ENCODE measurements around the gene NRL. TPM values are rescaled to one million over a fixed set of nuclear protein-coding genes. Genes with fewer than 3 reads are reported as not detected.
"Not testable (repeated sequence)": the region's sequence is repeated elsewhere in the genome, so short reads cannot be mapped to it uniquely, and the experiment has no call there.

NRL gene
- total and polyA plus RNA-seq, 2 donors (not counting 1 experiment from before 2014, with no cell fraction given), result 0.45 to 0.99 TPM

DNA sequence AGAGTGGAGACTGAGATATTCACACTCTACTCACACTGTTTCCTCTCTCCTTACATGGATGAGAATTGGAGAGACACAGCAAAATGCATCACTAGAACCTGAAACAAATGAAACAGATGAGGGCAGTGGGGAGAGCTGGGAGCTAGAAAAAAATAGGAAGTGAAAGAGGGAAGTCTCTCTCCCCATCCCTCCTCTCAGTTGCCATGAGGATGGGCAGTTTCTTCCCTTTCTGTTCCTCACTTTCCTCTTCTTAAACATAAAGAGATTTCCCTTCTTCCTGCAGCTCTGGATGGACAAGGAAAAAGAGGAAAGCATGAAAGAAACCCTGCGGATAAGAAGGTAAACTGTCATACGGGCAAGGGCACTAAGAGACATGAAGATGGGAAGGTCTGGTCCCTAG, 65.7 kb downstream of the NRL start:
- not testable (repeated sequence) for H3K4me1 ChIP-seq (ENCODE audit: control insufficient read depth, extremely low read depth, insufficient read depth, low read length); H3K27ac ChIP-seq (ENCODE audit: insufficient read depth, low read length); H4K20me1 ChIP-seq (ENCODE audit: control insufficient read depth, extremely low read depth, insufficient read depth, low read length); DNase-seq (ENCODE audit: low read depth in 2 of 2); H2AFZ ChIP-seq (ENCODE audit: low read length); H3K4me3 ChIP-seq (replicated peaks in 1 of 4; ENCODE audit: control extremely low read depth in 1 of 4, insufficient read depth in 1 of 4, low read depth in 3 of 4, low read length in 4 of 4); H3K79me2 ChIP-seq (ENCODE audit: control insufficient read depth, insufficient read depth, low read length); H3K9ac ChIP-seq (ENCODE audit: insufficient read depth, low read length); H3K36me3 ChIP-seq (ENCODE audit: control insufficient read depth, insufficient read depth, low read length); H3K9me3 ChIP-seq (ENCODE audit: control insufficient read depth, insufficient read depth, low read depth, low read length); H3K4me2 ChIP-seq (ENCODE audit: extremely low read depth, insufficient read depth, low read length)
- peaks cover 19% of the 10 kb centered on the region for H3K27me3 ChIP-seq (ENCODE audit: control insufficient read depth, insufficient read depth, low read length)

DNA sequence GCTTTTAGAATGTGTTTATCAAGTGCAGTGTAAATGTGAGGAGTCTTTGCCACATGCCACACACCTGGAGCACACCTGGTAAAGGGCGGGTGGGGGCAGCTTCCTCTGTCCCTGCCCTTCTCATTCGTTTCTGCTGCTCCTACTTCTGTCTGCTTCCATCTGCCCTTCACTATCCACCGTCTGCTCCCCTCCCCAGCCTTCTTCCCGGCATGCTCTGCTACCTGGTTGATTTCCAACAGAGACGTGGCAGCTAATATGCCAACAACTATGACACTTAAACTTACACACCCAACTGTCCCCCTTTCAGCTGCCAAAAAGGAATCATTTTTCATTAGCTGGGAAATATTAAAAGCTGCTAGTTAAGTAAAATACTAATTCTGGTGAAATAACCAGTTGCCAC, 72.0 kb downstream of the NRL start:
- Histone ChIP-seq H3K27ac (ENCODE audit: insufficient read depth, low read length) (no peak overlapping the region), H3K27me3 (ENCODE audit: control insufficient read depth, insufficient read depth, low read length) (peaks cover 1% of the 10 kb centered on the region), H3K4me2 (ENCODE audit: extremely low read depth, insufficient read depth, low read length) (no peak overlapping the region), H3K79me2 (ENCODE audit: control insufficient read depth, insufficient read depth, low read length) (no peaks in the 10 kb centered on the region), H3K9ac (ENCODE audit: insufficient read depth, low read length) (no peak overlapping the region), H3K4me1 (ENCODE audit: control insufficient read depth, extremely low read depth, insufficient read depth, low read length) (no peaks in the 10 kb centered on the region), H3K36me3 (ENCODE audit: control insufficient read depth, insufficient read depth, low read length) (no peaks in the 10 kb centered on the region), H3K9me3 (ENCODE audit: control insufficient read depth, insufficient read depth, low read depth, low read length) (no peaks in the 10 kb centered on the region), H4K20me1 (ENCODE audit: control insufficient read depth, extremely low read depth, insufficient read depth, low read length) (no peaks in the 10 kb centered on the region), H2AFZ (ENCODE audit: low read length) (no peak overlapping the region), H3K4me3 (replicated peaks in 1 of 4; ENCODE audit: control extremely low read depth in 1 of 4, insufficient read depth in 1 of 4, low read depth in 3 of 4, low read length in 4 of 4) (no peak overlapping the region)
- TF ChIP-seq, protein P1, sequence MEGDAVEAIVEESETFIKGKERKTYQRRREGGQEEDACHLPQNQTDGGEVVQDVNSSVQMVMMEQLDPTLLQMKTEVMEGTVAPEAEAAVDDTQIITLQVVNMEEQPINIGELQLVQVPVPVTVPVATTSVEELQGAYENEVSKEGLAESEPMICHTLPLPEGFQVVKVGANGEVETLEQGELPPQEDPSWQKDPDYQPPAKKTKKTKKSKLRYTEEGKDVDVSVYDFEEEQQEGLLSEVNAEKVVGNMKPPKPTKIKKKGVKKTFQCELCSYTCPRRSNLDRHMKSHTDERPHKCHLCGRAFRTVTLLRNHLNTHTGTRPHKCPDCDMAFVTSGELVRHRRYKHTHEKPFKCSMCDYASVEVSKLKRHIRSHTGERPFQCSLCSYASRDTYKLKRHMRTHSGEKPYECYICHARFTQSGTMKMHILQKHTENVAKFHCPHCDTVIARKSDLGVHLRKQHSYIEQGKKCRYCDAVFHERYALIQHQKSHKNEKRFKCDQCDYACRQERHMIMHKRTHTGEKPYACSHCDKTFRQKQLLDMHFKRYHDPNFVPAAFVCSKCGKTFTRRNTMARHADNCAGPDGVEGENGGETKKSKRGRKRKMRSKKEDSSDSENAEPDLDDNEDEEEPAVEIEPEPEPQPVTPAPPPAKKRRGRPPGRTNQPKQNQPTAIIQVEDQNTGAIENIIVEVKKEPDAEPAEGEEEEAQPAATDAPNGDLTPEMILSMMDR (conservative IDR thresholded peaks at IDR 0.05 in 1 of 2, IDR thresholded peaks at IDR 0.05 in 1 of 2; ENCODE audit: low read depth in 1 of 2, low read length in 2 of 2), result no peak
- TF ChIP-seq EZH2 (IDR thresholded peaks at IDR 0.05; ENCODE audit: low read length, missing control alignments), result no peak
- DNase-seq (ENCODE audit: low read depth in 2 of 2), result no peak

DNA sequence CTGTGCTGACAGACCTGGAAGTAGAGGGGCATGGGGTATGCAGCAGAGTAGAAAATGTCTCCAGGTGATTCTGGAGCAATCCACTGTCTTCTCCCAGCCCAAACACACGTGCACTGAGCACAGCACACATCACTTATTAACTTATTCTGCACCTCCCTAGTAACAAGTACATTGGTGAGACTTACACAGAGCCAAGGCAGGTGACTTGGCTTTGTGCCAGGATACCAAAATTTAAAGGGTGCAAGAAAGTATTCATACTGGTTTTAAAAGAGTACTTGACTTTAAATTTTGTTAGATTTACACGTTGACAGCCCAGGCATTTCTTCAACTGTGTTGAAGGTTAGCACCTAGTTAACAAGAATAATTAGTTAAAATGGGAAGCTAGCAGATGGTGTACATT, 74.1 kb downstream of the NRL start:
- TF ChIP-seq, protein P1 (conservative IDR thresholded peaks at IDR 0.05 in 1 of 2, IDR thresholded peaks at IDR 0.05 in 1 of 2; ENCODE audit: low read depth in 1 of 2, low read length in 2 of 2), result no peak
- TF ChIP-seq EZH2 (IDR thresholded peaks at IDR 0.05; ENCODE audit: low read length, missing control alignments), result no peak
- Histone ChIP-seq H3K4me3 (replicated peaks in 1 of 4; ENCODE audit: control extremely low read depth in 1 of 4, insufficient read depth in 1 of 4, low read depth in 3 of 4, low read length in 4 of 4) (no peak overlapping the region), H2AFZ (ENCODE audit: low read length) (no peak overlapping the region), H3K4me2 (ENCODE audit: extremely low read depth, insufficient read depth, low read length) (no peak overlapping the region), H3K27me3 (ENCODE audit: control insufficient read depth, insufficient read depth, low read length) (no peaks in the 10 kb centered on the region), H4K20me1 (ENCODE audit: control insufficient read depth, extremely low read depth, insufficient read depth, low read length) (no peaks in the 10 kb centered on the region), H3K79me2 (ENCODE audit: control insufficient read depth, insufficient read depth, low read length) (no peaks in the 10 kb centered on the region), H3K27ac (ENCODE audit: insufficient read depth, low read length) (no peak overlapping the region), H3K36me3 (ENCODE audit: control insufficient read depth, insufficient read depth, low read length) (no peaks in the 10 kb centered on the region), H3K9ac (ENCODE audit: insufficient read depth, low read length) (no peak overlapping the region), H3K4me1 (ENCODE audit: control insufficient read depth, extremely low read depth, insufficient read depth, low read length) (peaks cover 1% of the 10 kb centered on the region), H3K9me3 (ENCODE audit: control insufficient read depth, insufficient read depth, low read depth, low read length) (no peaks in the 10 kb centered on the region)
- DNase-seq (ENCODE audit: low read depth in 2 of 2), result no peak

Measured in fibroblast of lung (primary cell).